Spleen (tissue), 11 donors: Measurements from ENCODE around the gene RELL1. TPM values are rescaled to one million over a fixed set of nuclear protein-coding genes. Genes with fewer than 3 reads are reported as not detected.

Experiments
- DNase-seq: peaks from one replicate; pipeline ENCODE4 v3.0.0-alpha.2; 2020
- H3K27ac ChIP-seq, 8 donors: fragments of 200-600 bp; sonication (generic) in 7 of 8; 1 replicate in 4 of 8; 2 replicates in 4 of 8; pipeline versions ENCODE4 v1.5.0 to v1.8.0; 2016 to 2021; ENCODE audit warnings: inconsistent platforms in 4 of 8, mild to moderate bottlenecking in 4 of 8, moderate library complexity in 1 of 8
- H3K27me3 ChIP-seq, 7 donors: fragments of 200-600 bp; sonication (generic) in 6 of 7; replicated peaks in 1 of 7; 1 replicate in 4 of 7; 2 replicates in 3 of 7; pipeline versions ENCODE4 v1.5.0 to v1.8.0; 2016 to 2021; ENCODE audit warnings: inconsistent platforms in 3 of 7, mild to moderate bottlenecking in 1 of 7
- H3K36me3 ChIP-seq, 6 donors: fragments of 200-600 bp; sonication (generic) in 5 of 6; 1 replicate in 4 of 6; 2 replicates in 2 of 6; pipeline versions ENCODE4 v1.5.0 to v1.8.0; 2016 to 2021; ENCODE audit warnings: inconsistent platforms in 2 of 6
- H3K4me1 ChIP-seq, 6 donors: fragments of 200-600 bp; sonication (generic) in 5 of 6; 1 replicate in 3 of 6; 2 replicates in 3 of 6; pipeline versions ENCODE4 v1.5.0 to v1.8.0; 2016 to 2021; ENCODE audit warnings: inconsistent platforms in 3 of 6
- H3K4me3 ChIP-seq, 8 donors: fragments of 200-600 bp; sonication (generic) in 7 of 8; 1 replicate in 4 of 8; 2 replicates in 4 of 8; pipeline versions ENCODE4 v1.5.0 to v1.8.0; 2016 to 2021; ENCODE audit warnings: inconsistent platforms in 4 of 8, mild to moderate bottlenecking in 4 of 8, moderate library complexity in 2 of 8
- H3K9me3 ChIP-seq, 8 donors: fragments of 200-600 bp; sonication (generic) in 7 of 8; 1 replicate in 4 of 8; 2 replicates in 4 of 8; pipeline versions ENCODE4 v1.5.0 to v1.8.0; 2016 to 2021; ENCODE audit warnings: inconsistent platforms in 4 of 8
- CTCF ChIP-seq, 11 experiments: fragments of 200-600 bp in 7 of 11; fragments of 450-650 bp in 4 of 11; sonication (generic) in 4 of 11; IDR thresholded peaks in 8 of 11; conservative IDR thresholded peaks in 3 of 11; 1 replicate in 7 of 11; 2 replicates in 4 of 11; pipeline versions ENCODE4 v1.4.0 to v1.8.0; 2016 to 2021; ENCODE audit warnings: antibody characterized with exemption in 11 of 11, inconsistent platforms in 4 of 11, mild to moderate bottlenecking in 1 of 11
- POLR2A ChIP-seq, 3 donors: fragments of 450-650 bp; IDR thresholded peaks; one replicate each; pipeline ENCODE4 v1.5.1; 2017; ENCODE audit warnings: antibody characterized with exemption in 3 of 3, mild to moderate bottlenecking in 1 of 3
- POLR2AphosphoS5 ChIP-seq, 3 donors: sonication (generic); formaldehyde crosslinking; IDR thresholded peaks; one replicate each; pipeline ENCODE4 v1.5.1; 2017; ENCODE audit warnings: antibody characterized with exemption in 3 of 3
- WGBS, 5 donors: extraction: QIAGEN DNeasy Blood & Tissue Kit in 3 of 5; methylation state at CpG; one replicate each; pipeline versions ENCODE4 v1.1.5 to v1.1.7; 2013 to 2018; 5-methylcytosine and 5-hydroxymethylcytosine counted together
- intact Hi-C: fragments of 100-400 bp; cut with DNase I; formaldehyde crosslinking; loops from one replicate; pipeline ENCODE4 v1.15.0; 2023; ENCODE audit warnings: low total_unique reads
- polyA plus RNA-seq, 3 donors: library from polyadenylated mRNA; stranded (reverse); fragments of 200-250 nt; gene quantifications; one replicate each; pipeline ENCODE4 v1.2.1, GENCODE V29; 2013
- total RNA-seq, 7 donors: library from RNA; depleted of rRNA in 3 of 7; stranded (reverse); fragments of >200 nt in 3 of 7; fragmentation: NEBNext Ultra II Directional in 4 of 7; extraction: Animal tissue kit (Norgen Biotek cat#: 25700) in 4 of 7; gene quantifications; one replicate each; pipeline versions ENCODE4 v1.1.0 to v1.2.1, GENCODE V29; 2016 to 2021
- donor health status: healthy with polysubstance abuse.
- donor health status: DM: no; HTN: no; CAD: no; lungs with moderate emphysema.
- donor health status: DM: no; HTN: no; CAD: no.
- donor health status: Bipolar disorder and iron deficiency.
- donor health status: healthy.
- donor health status: DM: no; HTN: no; CAD: no.
- donor health status: DM: yes; HTN: yes; CAD: no.

Gene RELL1
- total and polyA plus RNA-seq, 10 donors: 0.59 to 70.4 (median 42.6) TPM

- H3K36me3 ChIP-seq: no peaks in the 10 kb centered on the region
- WGBS, 5 donors: 37 to 69% (median 56%) methylated on average over 5 of the region's 5 CpGs
- no peaks in the 10 kb centered on the region for H3K27me3 ChIP-seq
- TF ChIP-seq POLR2AphosphoS5 (IDR thresholded peaks at IDR 0.05) (no peak), POLR2A (IDR thresholded peaks at IDR 0.05) (no peak), CTCF (IDR thresholded peaks at IDR 0.05 in 8 of 11, conservative IDR thresholded peaks at IDR 0.05 in 3 of 11) (no peak)
- H3K27ac ChIP-seq: no peak overlapping the region
- H3K4me1 ChIP-seq: peaks cover 0 to 24% (median 6%) of the 10 kb centered on the region in 6 donors
- intact Hi-C loops: loop anchor here (5.0 to 10.0 kb wide), 3 partner anchors 83 to 436 kb away; partner anchors contain the start of gene RELL1
- H3K4me3 ChIP-seq: no peak overlapping the region
- no peak for DNase-seq
- no peaks in the 10 kb centered on the region for H3K9me3 ChIP-seq
These were observed 84.6 kb downstream of the RELL1 start for GRCh38 chr4:37601531-37601930.

GRCh38 chr4:37599092-37599790, 86.9 kb downstream of the RELL1 start:
- intact Hi-C loops: no loop called here
- Histone ChIP-seq H3K4me3 (no peak overlapping the region), H3K27ac (no peak overlapping the region), H3K27me3 (no peaks in the 10 kb centered on the region), H3K4me1 (peaks cover 0 to 24% (median 6%) of the 10 kb centered on the region in 6 donors), H3K9me3 (no peaks in the 10 kb centered on the region), H3K36me3 (no peaks in the 10 kb centered on the region)
- WGBS, 5 donors: 78 to 91% (median 86%) methylated on average over 8 to 9 of the region's 9 CpGs
- DNase-seq: no peak
- TF ChIP-seq POLR2AphosphoS5 (IDR thresholded peaks at IDR 0.05) (no peak), POLR2A (IDR thresholded peaks at IDR 0.05) (no peak), CTCF (IDR thresholded peaks at IDR 0.05 in 8 of 11, conservative IDR thresholded peaks at IDR 0.05 in 3 of 11) (no peak)

- DNase-seq: no peak
- H3K4me1 ChIP-seq: peaks cover 0 to 10% (median 0%) of the 10 kb centered on the region in 6 donors
- 97 to 100% (median 98%) methylated on average over 4 of the region's 4 CpGs for WGBS, 5 donors
- no peaks in the 10 kb centered on the region for H3K27me3 ChIP-seq
- intact Hi-C loops: no loop called here
- no peak for TF ChIP-seq CTCF (IDR thresholded peaks at IDR 0.05 in 8 of 11, conservative IDR thresholded peaks at IDR 0.05 in 3 of 11)
- TF ChIP-seq POLR2AphosphoS5 (IDR thresholded peaks at IDR 0.05): no peak
- TF ChIP-seq POLR2A (IDR thresholded peaks at IDR 0.05): no peak
- no peaks in the 10 kb centered on the region for H3K9me3 ChIP-seq
- no peaks in the 10 kb centered on the region for H3K36me3 ChIP-seq
- H3K4me3 ChIP-seq: no peak overlapping the region
- H3K27ac ChIP-seq: no peak overlapping the region
These were observed 89.1 kb downstream of the RELL1 start for GRCh38 chr4:37597034-37597433.

- intact Hi-C loops: no loop called here
- WGBS, 5 donors: 76 to 86% (median 82%) methylated on average over 12 of the region's 12 CpGs
- TF ChIP-seq CTCF (IDR thresholded peaks at IDR 0.05 in 8 of 11, conservative IDR thresholded peaks at IDR 0.05 in 3 of 11) (no peak), POLR2A (IDR thresholded peaks at IDR 0.05) (no peak), POLR2AphosphoS5 (IDR thresholded peaks at IDR 0.05) (no peak)
- no peak for DNase-seq
- Histone ChIP-seq H3K4me3 (no peak overlapping the region), H3K27me3 (no peaks in the 10 kb centered on the region), H3K36me3 (no peaks in the 10 kb centered on the region), H3K9me3 (no peaks in the 10 kb centered on the region), H3K4me1 (peaks cover 0 to 3% (median 0%) of the 10 kb centered on the region in 6 donors), H3K27ac (no peak overlapping the region)
These were observed 90.1 kb downstream of the RELL1 start for GRCh38 chr4:37595875-37596680.
